SK-N-SH treated with all-trans-retinoic acid at 6 μM for 48 hours (cell line): ENCODE measurements around the gene GJD2.

Experiments used
- ATAC-seq: fragments of 200-7000 bp; cut with Tn5 transposase; 3 replicates; pipeline ENCODE4 v1.9.1; 2020; ENCODE audit warnings: mild to moderate bottlenecking, moderate library complexity
- ARNTL ChIP-seq: fragments of 450-650 bp; formaldehyde crosslinking; IDR thresholded peaks from 2 replicates; pipeline ENCODE4 v1.5.0; 2020; ENCODE audit warnings: low read depth, mild to moderate bottlenecking, moderate library complexity, borderline replicate concordance
- BACH2 ChIP-seq: fragments of 250-450 bp; sonication (Bioruptor Pico); IDR thresholded peaks from 2 replicates; pipeline ENCODE4 v1.9.0; 2021; ENCODE audit warnings: mild to moderate bottlenecking, borderline replicate concordance
- CREB5 ChIP-seq: fragments of 250-450 bp; sonication (Bioruptor Pico); IDR thresholded peaks from 2 replicates; pipeline ENCODE4 v1.5.1; 2020; ENCODE audit warnings: low read depth, mild to moderate bottlenecking, moderate library complexity
- CSDC2 ChIP-seq: fragments of 250-450 bp; sonication (Bioruptor Pico); IDR thresholded peaks from 2 replicates; pipeline ENCODE4 v1.5.0; 2020; ENCODE audit warnings: mild to moderate bottlenecking, moderate library complexity
- GLIS3 ChIP-seq: fragments of 250-450 bp; sonication (Bioruptor Pico); IDR thresholded peaks from 2 replicates; pipeline ENCODE4 v1.5.0; 2020; ENCODE audit warnings: mild to moderate bottlenecking, moderate library complexity
- ISL1 ChIP-seq: fragments of 250-450 bp; sonication (Bioruptor Pico); IDR thresholded peaks from 2 replicates; pipeline ENCODE4 v2.1.2; 2022; ENCODE audit warnings: mild to moderate bottlenecking, moderate library complexity
- OSR1 ChIP-seq: fragments of 250-450 bp; sonication (Bioruptor Pico); IDR thresholded peaks from 2 replicates; pipeline ENCODE4 v1.8.0; 2022; ENCODE audit warnings: moderate library complexity, mild to moderate bottlenecking, inconsistent platforms
- PATZ1 ChIP-seq: fragments of 250-450 bp; sonication (Bioruptor Pico); IDR thresholded peaks from 2 replicates; pipeline ENCODE4 v1.8.0; 2020; ENCODE audit warnings: mild to moderate bottlenecking, moderate library complexity, borderline replicate concordance
- POU6F1 ChIP-seq: fragments of 250-450 bp; sonication (Bioruptor Pico); IDR thresholded peaks from 2 replicates; pipeline ENCODE4 v1.8.0; 2021; ENCODE audit warnings: low read depth, mild to moderate bottlenecking, moderate library complexity, borderline replicate concordance
- PPARA ChIP-seq: fragments of 250-450 bp; sonication (Bioruptor Pico); IDR thresholded peaks from 2 replicates; pipeline ENCODE4 v1.5.0; 2020; ENCODE audit warnings: mild to moderate bottlenecking, borderline replicate concordance
- RARB ChIP-seq: fragments of 250-450 bp; sonication (Bioruptor Pico); IDR thresholded peaks from 2 replicates; pipeline ENCODE4 v1.8.0; 2021; ENCODE audit warnings: mild to moderate bottlenecking, moderate library complexity
- SNAI2 ChIP-seq: fragments of 250-450 bp; sonication (Bioruptor Pico); IDR thresholded peaks from 2 replicates; pipeline ENCODE4 v1.5.0; 2020; ENCODE audit warnings: mild to moderate bottlenecking, moderate library complexity
- TCF4 ChIP-seq: fragments of 250-450 bp; sonication (Bioruptor Pico); IDR thresholded peaks from 2 replicates; pipeline ENCODE4 v1.8.0; 2021; ENCODE audit warnings: mild to moderate bottlenecking, moderate library complexity, borderline replicate concordance
- TOX ChIP-seq: fragments of 250-450 bp; sonication (Bioruptor Pico); IDR thresholded peaks from 2 replicates; pipeline ENCODE4 v1.8.0; 2021; ENCODE audit warnings: mild to moderate bottlenecking, moderate library complexity, borderline replicate concordance
- ZC3H10 ChIP-seq: fragments of 250-450 bp; sonication (Bioruptor Pico); IDR thresholded peaks from 2 replicates; pipeline ENCODE4 v1.5.1; 2021; ENCODE audit warnings: mild to moderate bottlenecking, moderate library complexity
- ZFP3 ChIP-seq: fragments of 250-450 bp; sonication (Bioruptor Pico); IDR thresholded peaks from 2 replicates; pipeline ENCODE4 v1.5.0; 2020; ENCODE audit warnings: mild to moderate bottlenecking, moderate library complexity
- ZFP30 ChIP-seq: fragments of 450-650 bp; formaldehyde crosslinking; IDR thresholded peaks from 2 replicates; pipeline ENCODE4 v1.5.0; 2022; ENCODE audit warnings: mild to moderate bottlenecking, moderate library complexity
- ZNF565 ChIP-seq: fragments of 450-650 bp; formaldehyde crosslinking; conservative IDR thresholded peaks from 2 replicates; pipeline ENCODE4 v1.5.0; 2020; ENCODE audit warnings: low read depth, mild to moderate bottlenecking, moderate library complexity
- ZNF70 ChIP-seq: fragments of 450-650 bp; formaldehyde crosslinking; IDR thresholded peaks from 2 replicates; pipeline ENCODE4 v1.5.0; 2020; ENCODE audit warnings: mild to moderate bottlenecking, moderate library complexity
- ZNF8 ChIP-seq: fragments of 450-650 bp; formaldehyde crosslinking; IDR thresholded peaks from 2 replicates; pipeline ENCODE4 v1.5.0; 2020; ENCODE audit warnings: mild to moderate bottlenecking, moderate library complexity

Gene GJD2

GRCh38 chr15:34768530-34768929 lies 13.7 kb upstream of the GJD2 start:
- ATAC-seq, result no peak

GRCh38 chr15:34765741-34766140 lies 10.9 kb upstream of the GJD2 start:
- ATAC-seq, result no peak

More at GRCh38 chr15:34768530-34768929, 13.7 kb upstream of the GJD2 start:
- TF ChIP-seq POU6F1 (CRISPR knock-in tag), result no peak
- no peak for TF ChIP-seq ZFP3
- no peak for TF ChIP-seq PPARA (CRISPR knock-in tag)
- no peak for TF ChIP-seq OSR1 (CRISPR knock-in tag)
- TF ChIP-seq ZNF70 (CRISPR knock-in tag), result no peak
- TF ChIP-seq RARB (CRISPR knock-in tag), result no peak
- TF ChIP-seq ZNF8 (CRISPR knock-in tag), result no peak
- no peak for TF ChIP-seq ISL1
- TF ChIP-seq CREB5, result no peak
- TF ChIP-seq ZC3H10 (CRISPR knock-in tag), result no peak
- TF ChIP-seq GLIS3 (CRISPR knock-in tag), result no peak
- no peak for TF ChIP-seq ZFP30 (CRISPR knock-in tag)
- no peak for TF ChIP-seq TCF4 (CRISPR knock-in tag)
- TF ChIP-seq BACH2 (CRISPR knock-in tag), result no peak
- no peak for TF ChIP-seq PATZ1 (CRISPR knock-in tag)
- TF ChIP-seq ARNTL (CRISPR knock-in tag), result no peak

More at GRCh38 chr15:34765741-34766140, 10.9 kb upstream of the GJD2 start:
- TF ChIP-seq ZNF8 (CRISPR knock-in tag), result no peak
- no peak for TF ChIP-seq BACH2 (CRISPR knock-in tag)
- TF ChIP-seq ARNTL (CRISPR knock-in tag), result no peak
- no peak for TF ChIP-seq CREB5
- TF ChIP-seq ZNF565 (CRISPR knock-in tag), result no peak
- TF ChIP-seq OSR1 (CRISPR knock-in tag), result no peak
- no peak for TF ChIP-seq SNAI2 (CRISPR knock-in tag)
- TF ChIP-seq PPARA (CRISPR knock-in tag), result no peak
- TF ChIP-seq ZC3H10 (CRISPR knock-in tag), result no peak
- TF ChIP-seq PATZ1 (CRISPR knock-in tag), result no peak
- no peak for TF ChIP-seq TOX
- no peak for TF ChIP-seq CSDC2
- no peak for TF ChIP-seq ZFP3
- TF ChIP-seq ZNF70 (CRISPR knock-in tag), result no peak
- no peak for TF ChIP-seq ZFP30 (CRISPR knock-in tag)
